Measurements from ENCODE around the gene MOGAT3. TPM values are rescaled to one million over a fixed set of nuclear protein-coding genes. Genes with fewer than 3 reads are reported as not detected.

MOGAT3 gene
- total RNA-seq, 1 experiment from 2014 or later: 0.81 TPM

DNA sequence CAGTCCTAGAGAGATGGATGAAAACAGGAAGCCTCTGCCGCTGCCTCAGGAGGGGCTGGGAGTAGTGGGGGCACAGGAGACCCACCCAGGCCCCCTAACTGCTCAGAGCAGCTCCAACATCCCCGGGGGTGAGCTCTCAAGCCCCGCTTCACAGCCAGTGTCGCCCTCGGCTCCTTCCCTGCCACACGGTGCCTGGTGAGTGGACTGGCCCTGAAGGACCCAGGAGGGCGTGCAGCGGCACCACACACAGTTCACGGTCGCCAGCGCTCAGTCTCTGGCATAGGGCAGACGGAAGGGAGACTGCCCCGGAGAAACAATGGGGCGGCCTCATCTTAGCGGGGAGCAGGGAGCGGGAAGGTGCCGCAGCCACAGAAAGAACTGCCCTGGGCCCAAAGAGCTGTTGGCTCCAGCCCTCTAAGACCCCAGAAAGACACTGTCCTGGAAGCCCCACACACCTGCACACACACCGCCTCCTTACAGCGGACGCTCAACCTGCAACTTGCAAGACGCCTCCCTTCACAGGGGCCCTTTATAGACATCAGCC is 35.5 kb upstream of the MOGAT3 start (continued):
- TF ChIP-seq, protein P1, sequence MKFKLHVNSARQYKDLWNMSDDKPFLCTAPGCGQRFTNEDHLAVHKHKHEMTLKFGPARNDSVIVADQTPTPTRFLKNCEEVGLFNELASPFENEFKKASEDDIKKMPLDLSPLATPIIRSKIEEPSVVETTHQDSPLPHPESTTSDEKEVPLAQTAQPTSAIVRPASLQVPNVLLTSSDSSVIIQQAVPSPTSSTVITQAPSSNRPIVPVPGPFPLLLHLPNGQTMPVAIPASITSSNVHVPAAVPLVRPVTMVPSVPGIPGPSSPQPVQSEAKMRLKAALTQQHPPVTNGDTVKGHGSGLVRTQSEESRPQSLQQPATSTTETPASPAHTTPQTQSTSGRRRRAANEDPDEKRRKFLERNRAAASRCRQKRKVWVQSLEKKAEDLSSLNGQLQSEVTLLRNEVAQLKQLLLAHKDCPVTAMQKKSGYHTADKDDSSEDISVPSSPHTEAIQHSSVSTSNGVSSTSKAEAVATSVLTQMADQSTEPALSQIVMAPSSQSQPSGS (CRISPR knock-in tag; IDR thresholded peaks at IDR 0.05; ENCODE audit: borderline replicate concordance, low read depth): no peak

DNA sequence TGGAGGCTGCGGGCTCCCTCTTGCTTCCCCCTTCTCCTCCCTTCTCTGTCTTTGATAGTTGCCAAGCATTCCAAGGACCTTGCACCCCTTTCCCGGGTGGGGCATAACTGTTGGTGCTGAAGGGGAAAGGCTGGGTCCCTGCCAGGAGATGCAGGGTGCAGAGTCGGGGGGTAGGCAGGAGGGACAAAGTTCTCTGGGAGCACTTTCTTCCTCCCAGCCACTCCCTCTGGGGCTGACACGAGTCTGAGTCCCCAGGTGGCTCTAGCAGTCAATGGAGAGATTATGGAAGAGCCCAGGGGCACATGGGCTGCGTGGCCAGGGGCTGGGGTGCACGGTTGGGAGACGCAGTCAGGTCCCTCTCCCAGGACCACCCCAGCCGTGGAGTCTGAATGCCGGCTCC is 34.7 kb upstream of the MOGAT3 start:
- no peak for DNase-seq (ENCODE audit: low spot score)

DNA sequence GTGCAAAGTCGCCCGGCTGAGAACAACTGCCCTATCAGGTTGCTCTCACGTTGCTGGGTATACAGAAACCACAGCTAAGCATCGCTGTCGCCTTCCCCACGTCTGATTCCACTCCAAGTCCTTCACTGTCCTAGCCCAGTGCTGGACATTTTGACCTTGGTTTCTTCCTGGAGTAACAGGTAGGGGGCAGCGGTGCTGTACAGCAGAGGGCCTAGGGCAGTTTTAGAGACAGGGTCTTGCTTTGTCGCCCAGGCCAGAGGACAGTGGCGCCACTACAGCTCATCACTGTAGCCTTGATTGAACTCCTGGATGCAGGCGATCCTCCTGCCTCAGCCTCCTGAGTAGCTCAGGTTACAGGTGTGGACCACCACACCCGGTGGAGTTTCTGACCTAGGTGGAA is 34.2 kb upstream of the MOGAT3 start:
- ATAC-seq: peak; percentile 10; the same call in 1 of the 2 replicates
- Mint-ChIP-seq H3K9me3 (no peaks in the 10 kb centered on the region), H3K36me3 (no peaks in the 10 kb centered on the region), H3K4me3 (no peak overlapping the region), H3K27me3 (ENCODE audit: low read depth) (no peaks in the 10 kb centered on the region), H3K27ac (peak overlapping the region; percentile 83; the same call in 1 of the 2 replicates), H3K4me1 (peaks cover 39% of the 10 kb centered on the region)
- DNase-seq (ENCODE audit: low spot score): peak; percentile 55
- CTCF ChIA-PET: interaction anchor here (0.8 to 8.0 kb wide), 16 partner anchors 9 to 273 kb away, joined by 3 to 80 read pairs (median 4); partner anchors contain the start of genes FIS1, PLOD3 and ZNHIT1
- POLR2A ChIA-PET: interaction anchor here (1.9 kb wide), 1 partner anchor 10 kb away, joined by 13 read pairs; the partner anchor contains the start of gene FIS1
- no peak for TF ChIP-seq ELF4 (CRISPR knock-in tag; IDR thresholded peaks at IDR 0.05; ENCODE audit: low read depth)
- TF ChIP-seq, protein P2, sequence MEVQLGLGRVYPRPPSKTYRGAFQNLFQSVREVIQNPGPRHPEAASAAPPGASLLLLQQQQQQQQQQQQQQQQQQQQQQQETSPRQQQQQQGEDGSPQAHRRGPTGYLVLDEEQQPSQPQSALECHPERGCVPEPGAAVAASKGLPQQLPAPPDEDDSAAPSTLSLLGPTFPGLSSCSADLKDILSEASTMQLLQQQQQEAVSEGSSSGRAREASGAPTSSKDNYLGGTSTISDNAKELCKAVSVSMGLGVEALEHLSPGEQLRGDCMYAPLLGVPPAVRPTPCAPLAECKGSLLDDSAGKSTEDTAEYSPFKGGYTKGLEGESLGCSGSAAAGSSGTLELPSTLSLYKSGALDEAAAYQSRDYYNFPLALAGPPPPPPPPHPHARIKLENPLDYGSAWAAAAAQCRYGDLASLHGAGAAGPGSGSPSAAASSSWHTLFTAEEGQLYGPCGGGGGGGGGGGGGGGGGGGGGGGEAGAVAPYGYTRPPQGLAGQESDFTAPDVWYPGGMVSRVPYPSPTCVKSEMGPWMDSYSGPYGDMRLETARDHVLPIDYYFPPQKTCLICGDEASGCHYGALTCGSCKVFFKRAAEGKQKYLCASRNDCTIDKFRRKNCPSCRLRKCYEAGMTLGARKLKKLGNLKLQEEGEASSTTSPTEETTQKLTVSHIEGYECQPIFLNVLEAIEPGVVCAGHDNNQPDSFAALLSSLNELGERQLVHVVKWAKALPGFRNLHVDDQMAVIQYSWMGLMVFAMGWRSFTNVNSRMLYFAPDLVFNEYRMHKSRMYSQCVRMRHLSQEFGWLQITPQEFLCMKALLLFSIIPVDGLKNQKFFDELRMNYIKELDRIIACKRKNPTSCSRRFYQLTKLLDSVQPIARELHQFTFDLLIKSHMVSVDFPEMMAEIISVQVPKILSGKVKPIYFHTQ (CRISPR knock-in tag; IDR thresholded peaks at IDR 0.05): no peak
- TF ChIP-seq, protein P3, sequence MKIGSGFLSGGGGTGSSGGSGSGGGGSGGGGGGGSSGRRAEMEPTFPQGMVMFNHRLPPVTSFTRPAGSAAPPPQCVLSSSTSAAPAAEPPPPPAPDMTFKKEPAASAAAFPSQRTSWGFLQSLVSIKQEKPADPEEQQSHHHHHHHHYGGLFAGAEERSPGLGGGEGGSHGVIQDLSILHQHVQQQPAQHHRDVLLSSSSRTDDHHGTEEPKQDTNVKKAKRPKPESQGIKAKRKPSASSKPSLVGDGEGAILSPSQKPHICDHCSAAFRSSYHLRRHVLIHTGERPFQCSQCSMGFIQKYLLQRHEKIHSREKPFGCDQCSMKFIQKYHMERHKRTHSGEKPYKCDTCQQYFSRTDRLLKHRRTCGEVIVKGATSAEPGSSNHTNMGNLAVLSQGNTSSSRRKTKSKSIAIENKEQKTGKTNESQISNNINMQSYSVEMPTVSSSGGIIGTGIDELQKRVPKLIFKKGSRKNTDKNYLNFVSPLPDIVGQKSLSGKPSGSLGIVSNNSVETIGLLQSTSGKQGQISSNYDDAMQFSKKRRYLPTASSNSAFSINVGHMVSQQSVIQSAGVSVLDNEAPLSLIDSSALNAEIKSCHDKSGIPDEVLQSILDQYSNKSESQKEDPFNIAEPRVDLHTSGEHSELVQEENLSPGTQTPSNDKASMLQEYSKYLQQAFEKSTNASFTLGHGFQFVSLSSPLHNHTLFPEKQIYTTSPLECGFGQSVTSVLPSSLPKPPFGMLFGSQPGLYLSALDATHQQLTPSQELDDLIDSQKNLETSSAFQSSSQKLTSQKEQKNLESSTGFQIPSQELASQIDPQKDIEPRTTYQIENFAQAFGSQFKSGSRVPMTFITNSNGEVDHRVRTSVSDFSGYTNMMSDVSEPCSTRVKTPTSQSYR (CRISPR knock-in tag; IDR thresholded peaks at IDR 0.05): no peak
- peak; percentile 99 for TF ChIP-seq ZNF121 (CRISPR knock-in tag; IDR thresholded peaks at IDR 0.05)
- TF ChIP-seq, protein P4, sequence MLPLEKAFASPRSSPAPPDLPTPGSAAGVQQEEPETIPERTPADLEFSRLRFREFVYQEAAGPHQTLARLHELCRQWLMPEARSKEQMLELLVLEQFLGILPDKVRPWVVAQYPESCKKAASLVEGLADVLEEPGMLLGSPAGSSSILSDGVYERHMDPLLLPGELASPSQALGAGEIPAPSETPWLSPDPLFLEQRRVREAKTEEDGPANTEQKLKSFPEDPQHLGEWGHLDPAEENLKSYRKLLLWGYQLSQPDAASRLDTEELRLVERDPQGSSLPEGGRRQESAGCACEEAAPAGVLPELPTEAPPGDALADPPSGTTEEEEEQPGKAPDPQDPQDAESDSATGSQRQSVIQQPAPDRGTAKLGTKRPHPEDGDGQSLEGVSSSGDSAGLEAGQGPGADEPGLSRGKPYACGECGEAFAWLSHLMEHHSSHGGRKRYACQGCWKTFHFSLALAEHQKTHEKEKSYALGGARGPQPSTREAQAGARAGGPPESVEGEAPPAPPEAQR (CRISPR knock-in tag; IDR thresholded peaks at IDR 0.05): no peak
- TF ChIP-seq ZNF396 (CRISPR knock-in tag; IDR thresholded peaks at IDR 0.05; ENCODE audit: borderline replicate concordance): no peak
- no peak for TF ChIP-seq CBFB (CRISPR knock-in tag; IDR thresholded peaks at IDR 0.05; ENCODE audit: low read depth)

More for the DNA sequence above, 34.7 kb upstream of the MOGAT3 start:
- no peak overlapping the region for H3K4me3 Mint-ChIP-seq
- CTCF ChIA-PET: interaction anchor here (0.9 to 8.0 kb wide), 14 partner anchors 9 to 273 kb away, joined by 3 to 80 read pairs (median 4); partner anchors contain the start of genes FIS1, PLOD3 and ZNHIT1
- no peak overlapping the region for H3K27ac Mint-ChIP-seq
- ATAC-seq: no peak
- peaks cover under 1% of the 10 kb centered on the region; the same call in 1 of the 2 replicates for H3K36me3 Mint-ChIP-seq
- H3K27me3 Mint-ChIP-seq (ENCODE audit: low read depth): no peaks in the 10 kb centered on the region
- H3K9me3 Mint-ChIP-seq: no peaks in the 10 kb centered on the region
- H3K4me1 Mint-ChIP-seq: peaks cover 37% of the 10 kb centered on the region
- TF ChIP-seq, protein P5, sequence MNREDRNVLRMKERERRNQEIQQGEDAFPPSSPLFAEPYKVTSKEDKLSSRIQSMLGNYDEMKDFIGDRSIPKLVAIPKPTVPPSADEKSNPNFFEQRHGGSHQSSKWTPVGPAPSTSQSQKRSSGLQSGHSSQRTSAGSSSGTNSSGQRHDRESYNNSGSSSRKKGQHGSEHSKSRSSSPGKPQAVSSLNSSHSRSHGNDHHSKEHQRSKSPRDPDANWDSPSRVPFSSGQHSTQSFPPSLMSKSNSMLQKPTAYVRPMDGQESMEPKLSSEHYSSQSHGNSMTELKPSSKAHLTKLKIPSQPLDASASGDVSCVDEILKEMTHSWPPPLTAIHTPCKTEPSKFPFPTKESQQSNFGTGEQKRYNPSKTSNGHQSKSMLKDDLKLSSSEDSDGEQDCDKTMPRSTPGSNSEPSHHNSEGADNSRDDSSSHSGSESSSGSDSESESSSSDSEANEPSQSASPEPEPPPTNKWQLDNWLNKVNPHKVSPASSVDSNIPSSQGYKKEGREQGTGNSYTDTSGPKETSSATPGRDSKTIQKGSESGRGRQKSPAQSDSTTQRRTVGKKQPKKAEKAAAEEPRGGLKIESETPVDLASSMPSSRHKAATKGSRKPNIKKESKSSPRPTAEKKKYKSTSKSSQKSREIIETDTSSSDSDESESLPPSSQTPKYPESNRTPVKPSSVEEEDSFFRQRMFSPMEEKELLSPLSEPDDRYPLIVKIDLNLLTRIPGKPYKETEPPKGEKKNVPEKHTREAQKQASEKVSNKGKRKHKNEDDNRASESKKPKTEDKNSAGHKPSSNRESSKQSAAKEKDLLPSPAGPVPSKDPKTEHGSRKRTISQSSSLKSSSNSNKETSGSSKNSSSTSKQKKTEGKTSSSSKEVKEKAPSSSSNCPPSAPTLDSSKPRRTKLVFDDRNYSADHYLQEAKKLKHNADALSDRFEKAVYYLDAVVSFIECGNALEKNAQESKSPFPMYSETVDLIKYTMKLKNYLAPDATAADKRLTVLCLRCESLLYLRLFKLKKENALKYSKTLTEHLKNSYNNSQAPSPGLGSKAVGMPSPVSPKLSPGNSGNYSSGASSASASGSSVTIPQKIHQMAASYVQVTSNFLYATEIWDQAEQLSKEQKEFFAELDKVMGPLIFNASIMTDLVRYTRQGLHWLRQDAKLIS (CRISPR knock-in tag; IDR thresholded peaks at IDR 0.05; ENCODE audit: borderline replicate concordance): no peak
- no peak for TF ChIP-seq OVOL2 (CRISPR knock-in tag; IDR thresholded peaks at IDR 0.05; ENCODE audit: borderline replicate concordance)
- TF ChIP-seq ELF4 (CRISPR knock-in tag; IDR thresholded peaks at IDR 0.05; ENCODE audit: low read depth): no peak
- TF ChIP-seq, protein P6, sequence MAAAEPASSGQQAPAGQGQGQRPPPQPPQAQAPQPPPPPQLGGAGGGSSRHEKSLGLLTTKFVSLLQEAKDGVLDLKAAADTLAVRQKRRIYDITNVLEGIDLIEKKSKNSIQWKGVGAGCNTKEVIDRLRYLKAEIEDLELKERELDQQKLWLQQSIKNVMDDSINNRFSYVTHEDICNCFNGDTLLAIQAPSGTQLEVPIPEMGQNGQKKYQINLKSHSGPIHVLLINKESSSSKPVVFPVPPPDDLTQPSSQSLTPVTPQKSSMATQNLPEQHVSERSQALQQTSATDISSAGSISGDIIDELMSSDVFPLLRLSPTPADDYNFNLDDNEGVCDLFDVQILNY (CRISPR knock-in tag; IDR thresholded peaks at IDR 0.05): no peak
- TF ChIP-seq, protein P7, sequence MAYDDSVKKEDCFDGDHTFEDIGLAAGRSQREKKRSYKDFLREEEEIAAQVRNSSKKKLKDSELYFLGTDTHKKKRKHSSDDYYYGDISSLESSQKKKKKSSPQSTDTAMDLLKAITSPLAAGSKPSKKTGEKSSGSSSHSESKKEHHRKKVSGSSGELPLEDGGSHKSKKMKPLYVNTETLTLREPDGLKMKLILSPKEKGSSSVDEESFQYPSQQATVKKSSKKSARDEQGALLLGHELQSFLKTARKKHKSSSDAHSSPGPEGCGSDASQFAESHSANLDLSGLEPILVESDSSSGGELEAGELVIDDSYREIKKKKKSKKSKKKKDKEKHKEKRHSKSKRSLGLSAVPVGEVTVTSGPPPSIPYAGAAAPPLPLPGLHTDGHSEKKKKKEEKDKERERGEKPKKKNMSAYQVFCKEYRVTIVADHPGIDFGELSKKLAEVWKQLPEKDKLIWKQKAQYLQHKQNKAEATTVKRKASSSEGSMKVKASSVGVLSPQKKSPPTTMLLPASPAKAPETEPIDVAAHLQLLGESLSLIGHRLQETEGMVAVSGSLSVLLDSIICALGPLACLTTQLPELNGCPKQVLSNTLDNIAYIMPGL (CRISPR knock-in tag; IDR thresholded peaks at IDR 0.05): no peak
- POLR2A ChIA-PET: interaction anchor here (1.9 kb wide), 1 partner anchor 9 kb away, joined by 13 read pairs; the partner anchor contains the start of gene FIS1
